ENCODE results near the gene FOXN1.

The FOXN1 gene

DNA sequence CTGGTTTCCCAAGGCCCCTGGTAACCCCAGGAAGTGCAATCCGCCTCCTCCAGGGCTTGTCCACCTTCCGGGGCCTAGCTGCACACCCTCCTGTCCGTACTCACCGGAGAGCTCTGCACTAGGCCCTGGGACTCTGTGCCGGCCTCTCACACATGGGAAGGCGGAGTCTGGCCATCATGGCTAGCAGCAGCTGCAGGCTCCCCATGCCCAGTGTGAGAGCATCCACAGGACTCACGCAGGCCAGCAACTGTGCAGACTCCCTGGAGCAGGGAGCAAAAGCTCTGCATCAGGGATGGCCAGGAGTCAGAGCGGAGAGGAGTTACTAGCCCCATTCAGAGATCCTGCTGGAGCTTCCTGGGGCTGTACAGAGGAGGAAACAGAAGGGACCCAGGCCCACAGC lies 20.2 kb downstream of the FOXN1 start:
- DNase-seq (ENCODE audit: low spot score): no peak

DNA sequence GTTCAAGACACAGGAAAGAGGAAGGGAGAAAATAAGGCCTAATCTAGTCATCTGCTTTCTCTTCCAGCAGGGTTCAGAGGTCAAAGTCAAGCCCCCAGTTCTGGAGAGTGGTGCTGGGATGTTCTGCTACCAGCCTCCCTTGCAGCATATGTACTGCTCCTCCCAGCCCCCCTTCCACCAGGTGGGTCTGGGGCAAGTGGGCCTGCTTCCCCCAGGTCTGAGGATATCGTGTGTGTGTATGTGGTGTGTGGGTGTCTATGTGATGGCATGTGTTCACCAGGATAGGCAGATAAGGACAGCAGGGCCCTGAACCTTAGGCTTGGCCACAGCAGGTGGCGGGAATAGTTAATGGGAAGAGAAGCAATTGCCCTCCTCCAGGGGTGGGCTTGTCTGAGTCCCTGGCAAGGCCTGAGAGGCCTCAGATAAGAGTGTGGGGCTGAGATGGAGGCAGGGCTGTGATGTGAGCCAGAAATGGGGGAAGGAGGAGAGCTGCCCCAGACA lies 21.1 kb downstream of the FOXN1 start:
- no peak for DNase-seq (ENCODE audit: low spot score)

DNA sequence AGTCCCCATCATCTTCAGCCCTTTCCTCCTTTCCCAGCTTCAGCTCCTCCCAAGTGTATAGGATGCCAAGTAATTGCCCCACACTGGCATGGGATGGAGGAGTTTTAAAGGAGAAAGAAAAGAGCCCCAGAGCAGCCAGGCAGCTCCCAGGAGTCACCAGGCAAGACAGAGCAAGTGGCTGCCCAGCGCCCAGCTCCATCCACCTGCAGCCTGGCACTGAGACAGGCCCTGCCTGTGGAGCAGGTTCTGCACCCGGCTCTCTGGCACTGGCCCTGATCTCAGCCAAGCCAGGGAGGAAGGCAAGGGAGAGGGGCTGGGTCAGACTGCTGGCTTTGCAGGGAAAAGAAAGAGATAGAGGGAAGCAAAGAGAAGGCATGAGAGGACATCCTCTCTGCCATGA lies 21.7 kb downstream of the FOXN1 start:
- no peak for DNase-seq (ENCODE audit: low spot score)

DNA sequence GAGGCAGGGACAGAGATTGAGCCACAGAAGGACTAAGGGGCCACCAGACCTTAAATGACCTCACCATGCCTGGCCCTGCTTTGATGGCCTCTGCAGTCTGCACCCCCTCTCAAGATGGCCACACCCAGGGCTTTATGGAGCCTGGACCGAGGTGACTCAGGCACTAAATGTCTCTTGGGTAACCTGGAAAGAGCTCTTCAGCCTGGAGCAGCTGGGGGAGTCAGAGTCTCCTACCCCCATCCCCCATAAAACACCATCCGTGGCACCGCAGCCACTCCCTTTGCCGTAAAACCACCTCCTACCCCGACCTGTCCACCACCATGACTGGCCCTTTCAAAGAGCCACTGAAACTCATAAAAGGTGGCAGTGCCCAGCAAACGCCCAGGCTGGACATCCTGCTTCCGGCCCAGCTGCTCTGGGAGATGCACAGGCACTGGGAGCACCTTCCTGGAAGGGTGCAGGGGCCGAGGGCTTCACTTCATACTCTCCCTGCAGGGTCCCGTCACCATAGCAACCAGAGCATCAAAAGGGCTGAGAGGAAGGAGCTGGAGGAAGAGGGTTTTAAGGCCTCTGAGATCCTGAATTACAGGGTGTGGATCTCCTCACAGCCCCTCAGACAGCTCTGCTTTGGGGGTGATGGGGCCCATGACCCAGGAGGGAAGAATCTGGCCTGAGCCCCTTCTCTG lies 22.3 kb downstream of the FOXN1 start:
- DNase-seq (ENCODE audit: low spot score): peak; percentile 45

DNA sequence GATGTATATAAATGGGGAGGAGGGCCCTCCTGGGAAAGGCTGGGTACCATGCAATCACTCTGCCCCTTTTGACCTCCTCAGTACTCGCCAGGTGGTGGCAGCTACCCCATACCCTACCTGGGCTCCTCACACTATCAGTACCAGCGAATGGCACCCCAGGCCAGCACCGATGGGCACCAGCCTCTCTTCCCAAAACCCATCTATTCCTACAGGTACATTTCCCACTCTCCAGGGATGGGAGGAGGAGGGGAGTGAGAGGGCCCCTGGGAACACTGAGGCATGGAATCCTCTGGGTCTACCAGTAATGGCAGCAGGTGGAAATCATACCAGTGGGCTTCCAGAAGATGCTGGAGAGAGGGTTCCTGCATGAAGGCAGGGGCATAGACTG lies 22.9 kb downstream of the FOXN1 start:
- no peak for DNase-seq (ENCODE audit: low spot score)

DNA sequence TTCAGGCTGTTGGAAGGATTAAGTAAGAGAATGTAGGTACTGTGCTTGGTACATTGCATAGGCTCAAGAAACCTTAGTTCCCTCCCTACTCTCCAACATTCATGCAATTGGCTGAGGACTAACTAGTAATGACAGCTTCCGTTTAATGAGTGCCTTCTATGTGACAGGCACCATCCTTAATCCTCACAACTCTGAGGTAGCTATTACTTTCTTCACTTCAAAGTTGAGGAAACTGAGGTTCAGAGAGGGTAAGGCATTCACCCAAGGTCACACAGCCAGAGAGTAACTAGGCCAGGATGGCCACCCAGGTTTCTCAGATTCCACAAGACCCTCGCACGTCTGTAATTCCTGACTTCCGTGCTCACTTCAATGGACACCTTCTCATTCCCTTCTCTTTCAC lies 24.1 kb downstream of the FOXN1 start:
- no peak for DNase-seq (ENCODE audit: low spot score)

DNA sequence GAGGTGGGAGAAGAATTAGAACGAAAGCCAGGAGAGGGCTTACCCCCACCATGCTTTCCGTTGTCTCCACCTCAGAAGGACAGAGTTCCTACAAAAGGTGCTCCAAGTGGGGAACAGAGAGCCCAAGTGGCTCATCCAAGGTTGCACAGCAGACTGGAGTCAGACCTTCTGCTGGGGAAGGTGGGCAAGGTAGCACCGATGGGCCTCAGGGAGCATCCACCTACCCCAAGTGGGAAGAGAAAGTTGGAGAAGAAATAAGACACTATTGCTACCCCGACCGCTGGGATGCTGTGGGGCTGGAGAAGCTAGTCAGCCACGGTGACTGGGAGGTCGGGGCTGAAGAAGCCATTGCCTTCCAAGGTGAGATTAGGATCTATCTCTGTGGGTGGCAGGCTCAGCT lies 24.8 kb downstream of the FOXN1 start:
- DNase-seq (ENCODE audit: low spot score): no peak

DNA sequence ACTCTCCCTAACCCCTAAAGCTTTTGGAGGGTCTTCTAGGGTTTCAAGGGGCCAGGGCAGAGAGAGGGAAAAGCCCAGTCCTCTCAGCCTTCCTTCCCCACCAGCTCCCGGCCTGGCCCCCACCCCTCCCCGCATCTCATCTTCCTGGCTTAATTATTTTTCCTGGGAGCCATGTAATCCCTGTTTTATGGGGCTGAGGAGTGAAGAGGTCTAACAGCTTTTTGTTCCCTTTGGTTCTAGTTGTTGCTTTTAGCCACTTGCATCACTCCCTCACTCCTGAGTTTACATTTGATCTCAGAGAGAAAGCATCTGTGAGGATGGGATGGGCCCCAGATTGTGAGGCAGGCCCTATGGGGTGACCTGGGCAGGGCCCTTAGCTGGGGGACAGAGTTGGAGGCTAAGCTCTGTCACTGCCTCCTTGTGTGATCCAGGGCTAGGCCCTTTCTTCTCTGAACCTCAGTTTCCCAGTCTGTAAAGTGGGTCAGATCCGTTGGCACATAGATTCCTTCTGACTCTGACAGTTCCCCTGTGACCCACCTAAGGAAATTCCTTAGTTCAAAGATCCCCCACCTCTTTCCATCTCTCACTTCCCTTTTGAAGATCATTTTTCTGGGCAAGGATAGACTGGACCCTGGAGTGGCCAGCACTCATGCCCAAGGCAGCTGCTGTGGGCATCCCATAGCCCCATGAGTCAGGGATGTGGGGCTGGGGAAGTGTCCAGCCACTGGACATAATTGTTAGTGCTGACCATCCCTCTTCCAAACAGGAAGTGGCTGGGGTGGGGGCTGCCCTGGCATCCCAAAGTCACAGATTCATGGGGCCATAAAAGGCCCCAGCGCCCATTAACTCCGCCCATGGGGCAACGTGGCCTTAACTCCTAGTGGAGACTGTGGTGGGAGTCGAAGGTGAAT lies 26.2 kb downstream of the FOXN1 start:
- no peak for DNase-seq (ENCODE audit: low spot score)

DNA sequence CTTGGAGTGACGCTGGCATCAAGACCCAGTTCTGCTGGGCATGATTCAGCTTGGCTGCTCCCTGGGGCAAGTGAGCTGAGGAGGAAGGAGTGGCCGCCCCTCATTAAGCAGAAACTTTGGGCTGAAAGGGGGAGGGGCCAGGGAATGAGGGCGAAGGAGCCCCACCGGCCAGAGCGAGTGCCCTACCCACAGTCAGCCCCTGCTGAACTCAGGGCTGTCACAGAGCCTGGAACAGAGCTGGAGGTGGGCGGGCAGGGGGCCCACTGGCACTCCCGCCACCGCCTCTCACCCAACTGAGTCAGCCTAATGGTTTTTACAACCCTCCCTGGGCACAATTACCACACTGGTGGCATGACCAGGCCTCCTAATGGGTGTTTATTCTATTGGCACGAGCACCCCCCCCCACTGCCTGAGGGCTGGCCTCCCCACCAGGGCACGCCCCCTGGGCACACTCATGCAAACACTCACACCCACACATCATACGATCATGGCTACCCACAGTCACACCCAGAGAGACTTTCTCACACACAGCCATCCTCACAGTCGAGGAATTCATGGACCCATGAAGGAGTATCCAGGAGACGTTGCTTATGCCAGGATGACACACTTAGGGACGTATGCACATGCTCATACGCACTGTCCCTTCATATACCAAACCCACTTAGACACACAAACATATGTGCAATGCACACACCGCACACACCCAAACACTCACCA lies 27.1 kb downstream of the FOXN1 start:
- DNase-seq (ENCODE audit: low spot score): no peak

DNA sequence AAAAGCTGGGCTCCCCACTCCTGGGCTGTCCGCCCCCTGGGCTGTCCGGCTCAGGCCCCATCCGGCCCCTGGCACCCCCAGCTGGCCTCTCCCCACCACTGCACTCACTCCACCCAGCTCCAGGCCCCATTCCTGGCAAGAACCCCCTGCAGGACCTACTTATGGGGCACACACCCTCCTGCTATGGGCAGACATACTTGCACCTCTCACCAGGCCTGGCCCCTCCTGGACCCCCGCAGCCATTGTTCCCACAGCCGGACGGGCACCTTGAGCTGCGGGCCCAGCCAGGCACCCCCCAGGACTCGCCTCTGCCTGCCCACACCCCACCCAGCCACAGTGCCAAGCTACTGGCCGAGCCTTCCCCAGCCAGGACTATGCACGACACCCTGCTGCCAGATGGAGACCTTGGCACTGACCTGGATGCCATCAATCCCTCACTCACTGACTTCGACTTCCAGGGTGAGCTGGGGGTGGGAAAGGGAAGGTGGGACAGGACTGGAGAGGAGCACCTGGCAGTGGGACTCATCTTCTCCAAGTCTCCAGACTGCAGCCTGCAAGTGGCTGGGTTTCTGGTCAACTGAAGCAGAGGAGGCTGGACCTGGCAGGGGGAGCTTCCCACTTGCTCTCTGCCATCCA lies 28.7 kb downstream of the FOXN1 start:
- DNase-seq (ENCODE audit: low spot score): no peak

DNA sequence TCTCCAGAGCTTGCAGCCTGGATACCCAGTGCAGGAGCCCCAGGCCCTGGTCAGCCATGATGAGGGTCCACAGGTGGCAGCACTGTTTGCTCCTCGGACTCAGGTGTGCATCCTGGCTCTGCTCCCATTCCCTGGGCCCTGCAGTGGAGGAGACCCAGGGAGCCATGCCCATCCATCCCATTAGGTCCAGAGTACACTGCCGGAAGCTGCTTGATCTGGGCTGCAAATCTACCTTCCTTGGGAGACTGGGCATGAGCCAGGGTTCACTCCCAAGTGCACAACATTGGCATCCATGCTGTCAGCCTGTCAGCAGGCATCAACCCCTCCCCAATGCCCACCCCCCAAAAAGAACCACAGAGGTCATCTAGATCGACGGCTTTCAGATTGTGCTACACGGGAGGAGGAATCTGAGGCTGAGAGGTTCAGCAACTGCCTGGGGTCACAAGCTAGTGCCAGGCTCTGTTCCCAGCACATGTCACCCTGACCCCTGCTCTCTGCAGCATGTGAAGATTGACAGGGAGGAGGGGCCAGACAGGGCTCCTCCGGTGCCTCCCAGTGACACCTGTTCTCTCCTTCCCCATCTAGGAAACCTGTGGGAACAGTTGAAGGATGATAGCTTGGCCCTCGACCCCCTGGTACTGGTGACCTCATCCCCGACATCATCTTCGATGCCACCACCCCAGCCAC lies 30.5 kb downstream of the FOXN1 start:
- no peak for DNase-seq (ENCODE audit: low spot score)

DNA sequence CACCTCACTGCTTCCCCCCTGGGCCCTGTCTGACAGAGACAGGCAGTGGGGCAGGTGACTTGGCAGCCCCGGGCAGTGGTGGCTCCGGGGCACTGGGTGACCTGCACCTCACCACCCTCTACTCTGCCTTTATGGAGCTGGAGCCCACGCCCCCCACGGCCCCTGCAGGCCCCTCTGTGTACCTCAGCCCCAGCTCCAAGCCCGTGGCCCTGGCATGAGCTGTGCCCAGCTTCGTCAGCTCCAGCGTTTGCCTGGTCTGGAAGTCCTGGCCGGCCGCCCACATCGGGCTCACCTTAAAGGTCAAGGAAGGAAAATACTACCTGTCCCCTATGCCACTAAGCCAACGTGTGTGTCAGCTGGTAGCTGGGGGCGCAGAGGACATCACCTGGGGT lies 31.1 kb downstream of the FOXN1 start:
- DNase-seq (ENCODE audit: low spot score): no peak

DNA sequence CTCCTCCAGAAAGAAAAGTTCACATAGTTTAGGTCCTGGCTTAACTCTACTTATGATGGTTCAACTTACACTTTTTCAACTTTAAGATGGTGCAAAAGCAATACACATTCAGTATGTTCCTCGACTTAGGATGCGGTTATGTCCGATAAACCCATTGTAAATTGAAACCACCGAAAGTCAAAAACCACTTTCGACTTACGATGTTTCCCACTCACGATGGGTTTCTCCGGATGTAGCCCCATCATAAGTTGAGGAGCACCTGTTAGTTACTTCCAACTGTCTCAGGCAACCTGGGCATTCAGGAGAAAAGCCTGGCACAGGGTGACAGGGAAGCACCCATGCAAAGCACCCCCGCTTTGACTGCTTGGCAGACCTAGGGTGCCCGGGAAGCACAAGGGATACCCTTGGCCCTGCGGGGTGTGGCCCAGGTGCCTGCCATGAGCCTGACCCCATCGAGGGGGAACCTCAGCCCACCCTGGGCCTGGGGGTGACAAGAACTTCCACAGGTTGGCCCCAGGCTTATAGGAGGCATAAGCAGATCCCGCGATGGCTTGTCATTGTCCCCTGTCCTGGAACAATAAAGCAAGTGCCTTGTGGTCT lies 32.2 kb downstream of the FOXN1 start:
- no peak for DNase-seq (ENCODE audit: low spot score)

DNA sequence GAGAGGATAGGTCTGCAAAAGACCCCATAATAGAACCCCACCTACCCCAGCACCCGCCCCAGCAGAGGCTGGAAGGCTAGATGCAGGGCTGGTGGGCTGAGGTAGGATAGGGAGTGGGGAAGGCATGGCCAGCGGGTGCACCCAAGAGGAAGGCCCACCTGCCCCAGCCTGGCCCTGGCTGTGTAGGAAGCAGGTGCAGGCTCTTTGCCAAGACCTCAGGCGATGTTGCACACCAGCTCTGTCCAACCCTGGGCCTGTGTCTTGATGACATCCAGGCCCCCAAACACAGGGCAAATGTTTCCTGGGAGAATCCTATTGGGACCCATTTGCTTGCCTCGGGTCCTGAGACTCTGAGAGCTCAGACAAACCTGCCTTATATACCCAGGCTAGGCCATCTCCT lies 34.1 kb downstream of the FOXN1 start:
- no peak for DNase-seq (ENCODE audit: low spot score)

DNA sequence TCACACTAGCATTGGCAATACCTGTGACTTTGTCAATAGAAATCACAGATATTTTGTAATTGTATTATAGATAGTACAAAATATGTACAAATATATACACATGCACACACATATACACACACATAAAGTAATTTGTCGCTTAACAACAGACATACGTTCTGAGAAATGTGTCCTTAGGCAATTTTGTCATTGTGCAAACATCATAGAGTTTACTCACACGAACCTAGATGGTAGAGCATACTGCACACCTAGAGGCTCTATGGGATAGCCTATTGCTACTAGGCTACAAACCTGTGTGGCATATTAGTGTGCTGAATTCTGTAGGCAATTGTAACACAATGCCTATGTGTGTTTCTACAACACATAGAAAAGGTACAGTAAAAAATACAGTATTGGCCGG lies 35.3 kb downstream of the FOXN1 start:
- DNase-seq (ENCODE audit: low spot score): no peak

DNA sequence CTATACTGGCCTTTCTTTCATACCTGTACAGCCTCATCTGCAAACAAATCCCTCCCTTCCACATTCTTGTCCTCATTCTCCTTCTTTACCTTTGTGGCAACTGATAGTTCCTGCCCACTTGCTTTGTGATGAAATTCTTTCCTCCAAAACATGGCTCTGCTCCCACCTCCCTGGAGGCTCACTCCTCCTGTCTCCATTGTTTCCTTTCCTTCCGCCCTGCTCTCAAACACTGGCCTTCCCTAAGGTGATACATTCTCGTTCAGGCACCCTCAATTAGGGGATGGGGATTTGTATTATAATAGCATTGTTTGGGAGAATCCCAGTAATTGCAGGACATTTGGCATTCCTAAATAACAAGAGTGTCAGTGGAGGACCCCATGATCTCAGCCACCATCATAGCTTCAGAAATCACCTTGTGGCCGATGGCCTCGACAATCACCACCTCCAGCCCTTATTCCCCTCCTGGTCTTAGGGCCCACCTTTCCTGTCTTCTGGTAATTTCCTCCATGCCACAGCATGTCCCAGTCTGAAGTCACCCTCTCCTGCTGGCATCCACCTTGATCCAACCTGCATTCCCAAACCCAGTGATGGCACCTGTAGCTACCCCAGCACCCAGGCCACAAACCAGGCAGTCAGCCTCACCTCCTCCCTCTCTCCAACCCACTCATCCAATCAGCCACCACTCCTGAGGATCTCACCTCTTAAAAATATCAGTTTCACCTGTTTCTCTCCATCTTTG lies 38.4 kb downstream of the FOXN1 start:
- DNase-seq (ENCODE audit: low spot score): no peak

DNA sequence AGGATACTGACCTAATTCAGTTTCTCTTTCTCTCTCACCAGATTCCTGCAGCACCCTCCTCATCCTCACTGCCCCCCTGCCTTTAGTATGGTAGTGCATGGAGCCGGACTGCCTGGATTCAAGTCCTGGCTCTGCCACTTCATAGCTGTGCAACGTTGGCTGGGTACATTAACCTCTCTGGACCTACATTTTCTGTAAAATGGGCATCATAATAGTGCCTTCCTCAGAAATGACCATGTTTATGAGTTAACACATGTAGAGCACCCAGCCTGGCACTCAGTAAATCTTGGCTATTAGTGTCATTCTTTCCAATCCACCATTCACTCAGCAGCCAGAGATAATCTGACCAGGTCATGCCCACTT lies 39.0 kb downstream of the FOXN1 start:
- DNase-seq (ENCODE audit: low spot score): no peak

DNA sequence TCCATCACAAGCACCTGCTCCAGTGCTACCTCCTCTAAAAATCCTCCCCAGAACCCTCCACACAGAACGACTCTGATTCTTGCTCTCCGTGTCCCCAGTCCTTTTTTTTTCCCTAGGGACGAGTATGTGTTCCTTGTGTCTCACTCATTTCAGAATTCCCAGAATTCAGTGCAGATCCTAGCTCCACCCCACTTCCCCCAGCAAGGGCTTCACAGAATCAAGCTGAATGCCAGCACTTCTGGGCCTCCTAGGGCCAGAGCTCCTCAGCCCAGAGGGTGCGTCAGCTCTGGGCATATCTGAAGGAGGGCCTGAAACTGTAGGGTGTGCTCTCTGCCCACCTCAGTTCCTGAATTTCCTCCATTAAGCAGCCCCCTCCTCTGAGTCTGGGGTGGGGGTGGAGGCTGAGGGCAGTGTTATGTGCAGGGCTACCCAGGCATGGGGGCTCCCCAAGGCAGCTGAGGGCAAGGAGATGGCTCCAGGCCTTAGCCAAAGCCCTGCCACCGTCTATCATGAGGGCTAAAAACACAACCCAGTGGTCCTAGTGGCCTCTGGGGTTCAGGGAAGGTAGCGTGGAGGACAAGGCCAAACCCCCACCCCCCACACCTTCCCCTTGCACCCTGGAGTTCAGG lies 39.8 kb downstream of the FOXN1 start:
- DNase-seq (ENCODE audit: low spot score): no peak

DNA sequence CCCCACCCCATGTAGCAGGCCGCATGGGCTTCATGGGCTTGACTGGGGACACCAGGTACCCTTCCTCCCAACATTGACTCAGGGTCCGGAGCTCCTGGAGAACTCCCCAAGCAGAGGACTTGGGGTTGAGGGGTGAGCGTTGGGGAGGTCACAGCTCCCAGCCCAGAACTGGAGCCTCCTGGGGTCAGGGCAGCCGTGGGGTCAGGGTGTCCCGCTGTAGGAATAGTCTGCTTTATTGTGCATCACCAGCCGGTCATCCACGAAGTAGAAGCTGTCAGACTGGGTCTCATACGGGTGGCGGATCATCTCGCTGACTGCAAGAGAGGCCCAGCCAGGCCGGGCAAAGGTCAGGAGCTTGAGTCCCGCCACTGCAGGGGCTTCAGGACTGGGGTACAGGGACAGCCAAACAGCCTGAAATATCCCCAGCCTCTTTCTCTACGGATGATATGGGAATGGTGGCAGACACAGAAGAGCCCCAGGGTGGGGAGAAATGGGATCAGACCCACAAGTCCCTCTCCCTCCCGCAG lies 41.0 kb downstream of the FOXN1 start:
- DNase-seq (ENCODE audit: low spot score): no peak

All from hepatic stellate cell (primary cell).